Measurements from ENCODE around the gene MBNL2.

MBNL2 gene

GRCh38 chr13:97283888-97284287 lies 61.8 kb downstream of the MBNL2 start:
- Histone ChIP-seq H3K36me3 (no peaks in the 10 kb centered on the region), H3K4me1 (peaks cover 7% of the 10 kb centered on the region; the same call in 1 of the 2 replicates), H3K9me3 (no peaks in the 10 kb centered on the region), H3K4me3 (ENCODE audit: low read depth, low read length) (no peak overlapping the region), H3K27me3 (no peaks in the 10 kb centered on the region)
- DNase-seq: no peak
- TF ChIP-seq CTCF (IDR thresholded peaks at IDR 0.05; ENCODE audit: low read depth, low read length): no peak

GRCh38 chr13:97284558-97284957 lies 62.4 kb downstream of the MBNL2 start:
- no peaks in the 10 kb centered on the region for H3K9me3 ChIP-seq

GRCh38 chr13:97285221-97285955 lies 63.3 kb downstream of the MBNL2 start:
- Histone ChIP-seq H3K4me1 (peaks cover 7% of the 10 kb centered on the region; the same call in 1 of the 2 replicates), H3K9me3 (no peaks in the 10 kb centered on the region), H3K36me3 (no peaks in the 10 kb centered on the region), H3K4me3 (ENCODE audit: low read depth, low read length) (no peak overlapping the region), H3K27me3 (no peaks in the 10 kb centered on the region)
- no peak for DNase-seq
- TF ChIP-seq CTCF (IDR thresholded peaks at IDR 0.05; ENCODE audit: low read depth, low read length): no peak

More at GRCh38 chr13:97284558-97284957, 62.4 kb downstream of the MBNL2 start:
- no peak for DNase-seq
- TF ChIP-seq CTCF (IDR thresholded peaks at IDR 0.05; ENCODE audit: low read depth, low read length): no peak
- no peak overlapping the region for H3K4me3 ChIP-seq (ENCODE audit: low read depth, low read length)
- H3K36me3 ChIP-seq: no peaks in the 10 kb centered on the region
- H3K27me3 ChIP-seq: no peaks in the 10 kb centered on the region
- H3K4me1 ChIP-seq: peaks cover 7% of the 10 kb centered on the region; the same call in 1 of the 2 replicates

GRCh38 chr13:97286317-97287046 lies 64.3 kb downstream of the MBNL2 start:
- H3K27me3 ChIP-seq: no peaks in the 10 kb centered on the region
- no peaks in the 10 kb centered on the region for H3K9me3 ChIP-seq
- peaks cover 7% of the 10 kb centered on the region; the same call in 1 of the 2 replicates for H3K4me1 ChIP-seq
- DNase-seq: no peak
- no peaks in the 10 kb centered on the region for H3K36me3 ChIP-seq
- no peak for TF ChIP-seq CTCF (IDR thresholded peaks at IDR 0.05; ENCODE audit: low read depth, low read length)
- H3K4me3 ChIP-seq (ENCODE audit: low read depth, low read length): no peak overlapping the region

GRCh38 chr13:97287047-97287383 lies 64.9 kb downstream of the MBNL2 start:
- Histone ChIP-seq H3K4me1 (peaks cover 7% of the 10 kb centered on the region; the same call in 1 of the 2 replicates), H3K27me3 (no peaks in the 10 kb centered on the region), H3K4me3 (ENCODE audit: low read depth, low read length) (no peak overlapping the region), H3K36me3 (no peaks in the 10 kb centered on the region), H3K9me3 (no peaks in the 10 kb centered on the region)
- no peak for TF ChIP-seq CTCF (IDR thresholded peaks at IDR 0.05; ENCODE audit: low read depth, low read length)
- DNase-seq: no peak

- no peak for DNase-seq
- no peaks in the 10 kb centered on the region for H3K27me3 ChIP-seq
- no peaks in the 10 kb centered on the region for H3K36me3 ChIP-seq
- peaks cover 7% of the 10 kb centered on the region; the same call in 1 of the 2 replicates for H3K4me1 ChIP-seq
- no peak for TF ChIP-seq CTCF (IDR thresholded peaks at IDR 0.05; ENCODE audit: low read depth, low read length)
- no peak overlapping the region for H3K4me3 ChIP-seq (ENCODE audit: low read depth, low read length)
- H3K9me3 ChIP-seq: no peaks in the 10 kb centered on the region
These were observed 66.4 kb downstream of the MBNL2 start for GRCh38 chr13:97288486-97288900.
